ENCODE measurements around the gene C1QL1. TPM values are rescaled to one million over a fixed set of nuclear protein-coding genes. Genes with fewer than 3 reads are reported as not detected.

Gene C1QL1
- polyA plus RNA-seq, result 0.19 TPM in 1 of 2 replicates, not detected in the other
- polyA minus RNA-seq, result not detected in 2 replicates

DNA sequence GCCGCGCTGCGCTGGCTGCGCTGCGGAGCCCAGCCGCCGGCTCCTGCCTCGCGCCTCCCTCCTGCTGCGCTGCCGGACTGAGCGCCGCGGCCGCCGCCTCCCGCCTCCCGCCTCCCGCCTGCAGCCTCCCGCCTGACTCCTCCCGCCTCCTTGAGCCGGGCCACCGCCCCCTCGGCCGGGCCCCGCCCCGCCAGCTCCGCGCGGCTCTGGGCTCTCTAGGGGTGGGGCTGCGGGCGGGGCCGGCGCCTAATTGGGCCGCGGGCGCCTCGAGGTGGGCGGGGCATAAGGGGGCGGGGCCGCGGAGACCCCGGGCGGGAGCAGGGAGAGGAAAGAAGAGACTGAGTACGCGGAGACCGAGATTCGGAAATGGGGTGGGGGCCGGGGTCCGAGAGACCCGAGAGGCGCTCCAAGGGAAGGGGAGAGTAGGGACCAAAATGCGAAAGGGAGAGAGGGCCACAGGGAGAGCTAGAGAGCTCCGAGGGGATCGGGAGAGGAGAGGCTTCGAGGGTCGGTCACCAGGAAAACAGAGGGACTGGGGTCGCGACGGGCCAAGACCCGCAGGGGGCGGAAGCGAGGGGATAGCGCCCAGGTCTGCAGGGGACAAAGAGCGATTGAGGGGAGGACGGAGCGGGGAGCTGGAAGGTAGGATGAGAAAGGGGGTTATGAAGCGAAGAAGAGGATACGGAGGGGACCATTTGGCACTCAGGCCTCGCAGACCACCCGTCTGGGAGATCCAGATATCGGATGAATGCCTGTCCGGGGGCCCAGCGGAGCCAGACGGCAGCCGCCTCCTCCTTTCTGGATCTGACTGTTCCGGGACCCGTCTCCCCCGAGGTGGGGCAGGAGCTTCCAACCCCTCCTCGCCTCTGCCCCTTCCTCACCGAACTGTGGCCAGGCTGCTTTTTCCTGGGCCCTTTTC lies at the start of gene C1QL1:
Gene C1QL1, minus strand, starts transcription at position 79 of the 919 bp plus-strand sequence. CDS start 255 bp downstream, outside the sequence.
- Histone ChIP-seq H3K36me3 (ENCODE audit: insufficient read depth, low read length) (no peaks in the 10 kb centered on the region), H3K27me3 (ENCODE audit: insufficient read depth, low read depth, low read length) (peaks cover 67% of the 10 kb centered on the region), H3K9ac (ENCODE audit: low read length) (no peak within 1 kb of the TSS)

DNA sequence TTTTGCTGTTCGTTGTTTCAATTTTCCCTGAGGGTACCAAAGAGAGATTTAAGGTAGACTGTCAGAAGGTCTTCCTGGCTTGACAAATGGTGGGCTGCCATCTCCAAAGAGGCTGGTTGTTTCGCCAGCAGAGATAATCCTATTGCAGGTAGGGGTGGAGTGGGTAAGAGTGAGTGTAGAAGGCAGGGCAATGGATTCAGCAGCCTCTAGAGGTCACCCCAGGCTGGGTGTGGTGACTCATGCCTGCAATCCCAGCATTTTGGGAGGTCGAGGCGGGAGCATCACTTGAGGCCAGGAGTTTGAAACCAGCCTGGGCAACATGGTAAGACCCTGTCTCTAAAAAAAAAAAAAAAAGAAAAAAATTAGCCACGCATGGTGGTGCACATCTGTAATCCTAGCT lies 48.7 kb upstream of the C1QL1 start:
- TF ChIP-seq SMC3 (conservative IDR thresholded peaks at IDR 0.05; ENCODE audit: poor library complexity) (no peak), EZH2 (IDR thresholded peaks at IDR 0.05; ENCODE audit: borderline replicate concordance, insufficient read depth, low read length, poor library complexity, severe bottlenecking) (no peak), MXI1 (conservative IDR thresholded peaks at IDR 0.05; ENCODE audit: poor library complexity, severe bottlenecking) (no peak), TAF1 (IDR thresholded peaks at IDR 0.05; ENCODE audit: low read depth) (no peak), EP300 (conservative IDR thresholded peaks at IDR 0.05; ENCODE audit: poor library complexity, severe bottlenecking) (no peak), RAD21 (conservative IDR thresholded peaks at IDR 0.05) (no peak), POLR2AphosphoS5 (IDR thresholded peaks at IDR 0.05) (no peak)
- TF ChIP-seq, protein P1, sequence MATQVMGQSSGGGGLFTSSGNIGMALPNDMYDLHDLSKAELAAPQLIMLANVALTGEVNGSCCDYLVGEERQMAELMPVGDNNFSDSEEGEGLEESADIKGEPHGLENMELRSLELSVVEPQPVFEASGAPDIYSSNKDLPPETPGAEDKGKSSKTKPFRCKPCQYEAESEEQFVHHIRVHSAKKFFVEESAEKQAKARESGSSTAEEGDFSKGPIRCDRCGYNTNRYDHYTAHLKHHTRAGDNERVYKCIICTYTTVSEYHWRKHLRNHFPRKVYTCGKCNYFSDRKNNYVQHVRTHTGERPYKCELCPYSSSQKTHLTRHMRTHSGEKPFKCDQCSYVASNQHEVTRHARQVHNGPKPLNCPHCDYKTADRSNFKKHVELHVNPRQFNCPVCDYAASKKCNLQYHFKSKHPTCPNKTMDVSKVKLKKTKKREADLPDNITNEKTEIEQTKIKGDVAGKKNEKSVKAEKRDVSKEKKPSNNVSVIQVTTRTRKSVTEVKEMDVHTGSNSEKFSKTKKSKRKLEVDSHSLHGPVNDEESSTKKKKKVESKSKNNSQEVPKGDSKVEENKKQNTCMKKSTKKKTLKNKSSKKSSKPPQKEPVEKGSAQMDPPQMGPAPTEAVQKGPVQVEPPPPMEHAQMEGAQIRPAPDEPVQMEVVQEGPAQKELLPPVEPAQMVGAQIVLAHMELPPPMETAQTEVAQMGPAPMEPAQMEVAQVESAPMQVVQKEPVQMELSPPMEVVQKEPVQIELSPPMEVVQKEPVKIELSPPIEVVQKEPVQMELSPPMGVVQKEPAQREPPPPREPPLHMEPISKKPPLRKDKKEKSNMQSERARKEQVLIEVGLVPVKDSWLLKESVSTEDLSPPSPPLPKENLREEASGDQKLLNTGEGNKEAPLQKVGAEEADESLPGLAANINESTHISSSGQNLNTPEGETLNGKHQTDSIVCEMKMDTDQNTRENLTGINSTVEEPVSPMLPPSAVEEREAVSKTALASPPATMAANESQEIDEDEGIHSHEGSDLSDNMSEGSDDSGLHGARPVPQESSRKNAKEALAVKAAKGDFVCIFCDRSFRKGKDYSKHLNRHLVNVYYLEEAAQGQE (IDR thresholded peaks at IDR 0.05; ENCODE audit: borderline replicate concordance), result no peak
- TF ChIP-seq, protein P2, sequence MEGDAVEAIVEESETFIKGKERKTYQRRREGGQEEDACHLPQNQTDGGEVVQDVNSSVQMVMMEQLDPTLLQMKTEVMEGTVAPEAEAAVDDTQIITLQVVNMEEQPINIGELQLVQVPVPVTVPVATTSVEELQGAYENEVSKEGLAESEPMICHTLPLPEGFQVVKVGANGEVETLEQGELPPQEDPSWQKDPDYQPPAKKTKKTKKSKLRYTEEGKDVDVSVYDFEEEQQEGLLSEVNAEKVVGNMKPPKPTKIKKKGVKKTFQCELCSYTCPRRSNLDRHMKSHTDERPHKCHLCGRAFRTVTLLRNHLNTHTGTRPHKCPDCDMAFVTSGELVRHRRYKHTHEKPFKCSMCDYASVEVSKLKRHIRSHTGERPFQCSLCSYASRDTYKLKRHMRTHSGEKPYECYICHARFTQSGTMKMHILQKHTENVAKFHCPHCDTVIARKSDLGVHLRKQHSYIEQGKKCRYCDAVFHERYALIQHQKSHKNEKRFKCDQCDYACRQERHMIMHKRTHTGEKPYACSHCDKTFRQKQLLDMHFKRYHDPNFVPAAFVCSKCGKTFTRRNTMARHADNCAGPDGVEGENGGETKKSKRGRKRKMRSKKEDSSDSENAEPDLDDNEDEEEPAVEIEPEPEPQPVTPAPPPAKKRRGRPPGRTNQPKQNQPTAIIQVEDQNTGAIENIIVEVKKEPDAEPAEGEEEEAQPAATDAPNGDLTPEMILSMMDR (IDR thresholded peaks at IDR 0.05; ENCODE audit: poor library complexity, severe bottlenecking), result no peak
- Histone ChIP-seq H3K27me3 (ENCODE audit: insufficient read depth, low read depth, low read length) (peaks cover 23% of the 10 kb centered on the region), H2AFZ (ENCODE audit: low read depth, low read length) (no peak overlapping the region), H3K9me3 (ENCODE audit: low read length) (no peaks in the 10 kb centered on the region), H3K4me3 (ENCODE audit: low read length) (no peak overlapping the region), H3K4me2 (ENCODE audit: low read length) (no peak overlapping the region), H3F3A (ENCODE audit: insufficient read depth, low read length, poor library complexity, severe bottlenecking) (no peaks in the 10 kb centered on the region), H3K36me3 (ENCODE audit: insufficient read depth, low read length) (no peaks in the 10 kb centered on the region), H4K20me1 (ENCODE audit: insufficient read depth) (no peaks in the 10 kb centered on the region), H3K9ac (ENCODE audit: low read length) (no peak overlapping the region), H3K27ac (ENCODE audit: low read length) (no peak overlapping the region), H3K9me2 (ENCODE audit: insufficient read depth, low read length) (no peaks in the 10 kb centered on the region), H3K79me2 (replicated peaks; ENCODE audit: insufficient read depth, low read length) (no peaks in the 10 kb centered on the region)

More for the DNA sequence above, at the start of gene C1QL1:
- no peaks in the 10 kb centered on the region for H3K9me3 ChIP-seq (ENCODE audit: low read length)
- H3K9me2 ChIP-seq (ENCODE audit: insufficient read depth, low read length), result no peaks in the 10 kb centered on the region
- TF ChIP-seq, protein P2 (IDR thresholded peaks at IDR 0.05; ENCODE audit: poor library complexity, severe bottlenecking), result peak; percentile 47
- TF ChIP-seq TAF1 (IDR thresholded peaks at IDR 0.05; ENCODE audit: low read depth) (no peak), EZH2 (IDR thresholded peaks at IDR 0.05; ENCODE audit: borderline replicate concordance, insufficient read depth, low read length, poor library complexity, severe bottlenecking) (no peak), SMC3 (conservative IDR thresholded peaks at IDR 0.05; ENCODE audit: poor library complexity) (peak; percentile 15)
- no peaks in the 10 kb centered on the region for H3K79me2 ChIP-seq (replicated peaks; ENCODE audit: insufficient read depth, low read length)
- no peaks in the 10 kb centered on the region for H3F3A ChIP-seq (ENCODE audit: insufficient read depth, low read length, poor library complexity, severe bottlenecking)
- H4K20me1 ChIP-seq (ENCODE audit: insufficient read depth), result no peaks in the 10 kb centered on the region
- H3K4me3 ChIP-seq (ENCODE audit: low read length), result peak within 1 kb of the TSS; percentile 60
- no peak within 1 kb of the TSS for H2AFZ ChIP-seq (ENCODE audit: low read depth, low read length)
- H3K4me2 ChIP-seq (ENCODE audit: low read length), result no peak within 1 kb of the TSS
- no peak within 1 kb of the TSS for H3K27ac ChIP-seq (ENCODE audit: low read length)

Measured in neural cell (in vitro differentiated cells).